ENCODE measurements around the gene LIPN.

Gene LIPN

GRCh38 chr10:88827671-88828070 lies 67.9 kb downstream of the LIPN start:
- DNase-seq (ENCODE audit: low spot score): no peak

- no peak for DNase-seq (ENCODE audit: low spot score)
Observed at GRCh38 chr10:88828310-88828709, 68.5 kb downstream of the LIPN start.
